Neural crest cell (in vitro differentiated cells): Measurements from ENCODE around the gene CDC42BPA. TPM values are rescaled to one million over a fixed set of nuclear protein-coding genes. Genes with fewer than 3 reads are reported as not detected.

Experiments
- DNase-seq: peaks from one replicate; pipeline ENCODE4 v3.0.0; 2021; ENCODE audit warnings: low read depth, mixed read lengths, low spot score
- H3K27ac Mint-ChIP-seq: one replicate; pipeline ENCODE4 v1.8.0; 2021; ENCODE audit warnings: mild to moderate bottlenecking, mixed read lengths; ENCODE audit not compliant: unreplicated experiment
- H3K27me3 Mint-ChIP-seq: 2 replicates; pipeline ENCODE4 v1.8.0; 2021; ENCODE audit warnings: low read depth, mild to moderate bottlenecking, mixed read lengths
- H3K36me3 Mint-ChIP-seq: 2 replicates; pipeline ENCODE4 v1.8.0; 2021; ENCODE audit warnings: low read depth, mild to moderate bottlenecking, mixed read lengths
- H3K4me1 Mint-ChIP-seq: 2 replicates; pipeline ENCODE4 v1.8.0; 2021; ENCODE audit warnings: mixed read lengths
- H3K4me3 Mint-ChIP-seq: one replicate; pipeline ENCODE4 v1.8.0; 2021; ENCODE audit warnings: mild to moderate bottlenecking, mixed read lengths
- H3K9me3 Mint-ChIP-seq: 2 replicates; pipeline ENCODE4 v1.8.0; 2021; ENCODE audit warnings: mixed read lengths
- CTCF ChIP-seq: fragments of 200-600 bp; sonication (generic); conservative IDR thresholded peaks from 2 replicates; pipeline ENCODE4 v1.5.0; 2021; ENCODE audit warnings: antibody characterized with exemption, mild to moderate bottlenecking
- total RNA-seq: library from RNA; stranded (reverse); gene quantifications from 2 replicates; pipeline ENCODE4 v1.2.1, GENCODE V29; 2021

CDC42BPA gene
- total RNA-seq, 1 donor from 2014 or later, result 35.6 TPM

GRCh38 chr1:226994586-226995364, 323.5 kb downstream of the CDC42BPA start:
- Mint-ChIP-seq H3K27me3 (no peaks in the 10 kb centered on the region), H3K4me1 (peaks cover 39% of the 10 kb centered on the region), H3K9me3 (peaks cover 5% of the 10 kb centered on the region), H3K36me3 (peaks cover 21% of the 10 kb centered on the region), H3K27ac (peak overlapping the region; percentile 92), H3K4me3 (peak overlapping the region; percentile 74)
- no peak for TF ChIP-seq CTCF
- DNase-seq, result no peak

GRCh38 chr1:226993814-226994585, 324.3 kb downstream of the CDC42BPA start:
- H3K36me3 Mint-ChIP-seq, result peaks cover 16% of the 10 kb centered on the region
- H3K9me3 Mint-ChIP-seq, result peaks cover 5% of the 10 kb centered on the region
- H3K4me3 Mint-ChIP-seq, result peak overlapping the region; percentile 74
- H3K27me3 Mint-ChIP-seq, result no peaks in the 10 kb centered on the region
- peaks cover 39% of the 10 kb centered on the region for H3K4me1 Mint-ChIP-seq
- H3K27ac Mint-ChIP-seq, result peak overlapping the region; percentile 92
- DNase-seq, result no peak
- TF ChIP-seq CTCF, result no peak

- no peak for TF ChIP-seq CTCF
- H3K4me1 Mint-ChIP-seq, result peaks cover 40% of the 10 kb centered on the region
- no peak overlapping the region for H3K4me3 Mint-ChIP-seq
- H3K27me3 Mint-ChIP-seq, result no peaks in the 10 kb centered on the region
- no peaks in the 10 kb centered on the region for H3K9me3 Mint-ChIP-seq
- DNase-seq, result no peak
- no peak overlapping the region for H3K27ac Mint-ChIP-seq
- peaks cover 2% of the 10 kb centered on the region for H3K36me3 Mint-ChIP-seq
These were observed 326.4 kb downstream of the CDC42BPA start for GRCh38 chr1:226991920-226992319.

- peaks cover 2% of the 10 kb centered on the region for H3K36me3 Mint-ChIP-seq
- H3K27ac Mint-ChIP-seq, result no peak overlapping the region
- TF ChIP-seq CTCF, result no peak
- no peak overlapping the region for H3K4me3 Mint-ChIP-seq
- no peaks in the 10 kb centered on the region for H3K9me3 Mint-ChIP-seq
- no peaks in the 10 kb centered on the region for H3K27me3 Mint-ChIP-seq
- H3K4me1 Mint-ChIP-seq, result peaks cover 26% of the 10 kb centered on the region
- DNase-seq, result no peak
These were observed 328.1 kb downstream of the CDC42BPA start for GRCh38 chr1:226990133-226990716.

GRCh38 chr1:226989085-226989920, 329.0 kb downstream of the CDC42BPA start:
- H3K27me3 Mint-ChIP-seq, result no peaks in the 10 kb centered on the region
- no peak overlapping the region for H3K27ac Mint-ChIP-seq
- peaks cover 17% of the 10 kb centered on the region for H3K4me1 Mint-ChIP-seq
- DNase-seq, result no peak
- no peaks in the 10 kb centered on the region for H3K9me3 Mint-ChIP-seq
- H3K4me3 Mint-ChIP-seq, result no peak overlapping the region
- H3K36me3 Mint-ChIP-seq, result peaks cover 2% of the 10 kb centered on the region
- TF ChIP-seq CTCF, result no peak
